Stimulated activated CD4-positive, alpha-beta T cell treated with anti-CD3 and anti-CD28 coated beads, TNF-alpha, amount 100 ng/mL, for 48 hours (primary cell): ENCODE measurements around the gene DEPDC5.
A peak's percentile ranks its signal among the peaks of the same experiment; 100 is the strongest.

Experiments used
- DNase-seq, 3 donors: peaks; one replicate each; pipeline ENCODE4 v3.0.0-alpha.2; 2020; ENCODE audit warnings: low read depth in 3 of 3

Gene DEPDC5

GRCh38 chr22:31925056-31925455 lies 171.2 kb downstream of the DEPDC5 start:
- no peak for DNase-seq

- no peak for DNase-seq
Observed at GRCh38 chr22:31926024-31926423, 172.2 kb downstream of the DEPDC5 start.

GRCh38 chr22:31926969-31927368 lies 173.2 kb downstream of the DEPDC5 start:
- no peak for DNase-seq

- no peak for DNase-seq
Observed at GRCh38 chr22:31927562-31927961, 173.7 kb downstream of the DEPDC5 start.

GRCh38 chr22:31929167-31929930 lies 175.5 kb downstream of the DEPDC5 start:
- no peak for DNase-seq

- DNase-seq: no peak
Observed at GRCh38 chr22:31932863-31933262, 179.0 kb downstream of the DEPDC5 start.

GRCh38 chr22:31933406-31933805 lies 179.6 kb downstream of the DEPDC5 start:
- DNase-seq: no peak

GRCh38 chr22:31933816-31934482 lies 180.1 kb downstream of the DEPDC5 start:
- DNase-seq: no peak

GRCh38 chr22:31935961-31936635 lies 182.3 kb downstream of the DEPDC5 start:
- DNase-seq: no peak

GRCh38 chr22:31937341-31937740 lies 183.5 kb downstream of the DEPDC5 start:
- no peak for DNase-seq

- DNase-seq: no peak
Observed at GRCh38 chr22:31938296-31938695, 184.5 kb downstream of the DEPDC5 start.

GRCh38 chr22:31940506-31940905 lies 186.7 kb downstream of the DEPDC5 start:
- DNase-seq: no peak

GRCh38 chr22:31942091-31942490 lies 188.3 kb downstream of the DEPDC5 start:
- DNase-seq: no peak

GRCh38 chr22:31943206-31943977 lies 189.6 kb downstream of the DEPDC5 start:
- no peak for DNase-seq

- peak; percentile 86 to 93 (median 87) for DNase-seq
Observed at GRCh38 chr22:31943978-31944699, 190.3 kb downstream of the DEPDC5 start, which contains the start of gene YWHAH. TSS of gene YWHAH (plus strand) at chr22:31944535. CDS start at chr22:31944734, 199 bp downstream.

- no peak for DNase-seq
Observed at GRCh38 chr22:31944700-31945442, 191.1 kb downstream of the DEPDC5 start.

GRCh38 chr22:31945443-31945855 lies 191.6 kb downstream of the DEPDC5 start:
- no peak for DNase-seq

- no peak for DNase-seq
Observed at GRCh38 chr22:31945971-31946680, 192.3 kb downstream of the DEPDC5 start.

GRCh38 chr22:31947296-31947695 lies 193.5 kb downstream of the DEPDC5 start:
- DNase-seq: no peak

GRCh38 chr22:31948002-31948401 lies 194.2 kb downstream of the DEPDC5 start:
- no peak for DNase-seq
